ENCODE measurements around the gene C1QTNF8. TPM values are rescaled to one million over a fixed set of nuclear protein-coding genes. Genes with fewer than 3 reads are reported as not detected.

C1QTNF8 gene
- total and polyA plus RNA-seq, 2 donors (not counting 1 experiment from before 2014, with no cell fraction given): not detected

DNA sequence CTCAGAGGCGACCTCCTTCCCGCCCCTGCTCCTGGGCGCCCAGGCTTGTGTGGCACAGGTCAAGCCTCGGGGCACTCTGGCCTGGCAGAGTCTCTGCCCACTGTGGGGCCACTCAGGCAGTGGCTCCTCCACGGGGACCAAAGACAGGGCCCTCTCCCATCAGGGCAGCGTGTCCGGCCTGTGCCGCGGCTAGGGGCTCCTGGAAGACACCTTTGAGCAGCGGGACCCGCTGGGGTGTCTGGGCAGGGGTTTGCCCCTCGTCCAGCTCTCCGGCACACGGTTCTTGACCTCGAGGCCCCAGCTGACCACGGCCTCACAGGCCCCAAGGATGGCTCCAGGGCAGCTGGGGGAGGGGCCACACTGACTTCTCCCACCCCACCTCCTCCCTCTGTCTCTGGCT, 48.2 kb downstream of the C1QTNF8 start:
- no peak overlapping the region for H3K4me3 ChIP-seq (ENCODE audit: control extremely low read depth in 1 of 5, extremely low read depth in 1 of 5, insufficient read depth in 1 of 5, low read depth in 2 of 5, low read length in 4 of 5)
- DNase-seq: no peak

GRCh38 chr16:1047123-1047522, 48.9 kb downstream of the C1QTNF8 start:
- DNase-seq: no peak
- H3K9ac ChIP-seq (ENCODE audit: low read length): no peak overlapping the region
- no peak for ATAC-seq (ENCODE audit: low read depth)
- ChIA-PET POLR2A (no interaction called here), CTCF (no interaction called here)
- H3K4me2 ChIP-seq (replicated peaks; ENCODE audit: low read depth, low read length, poor library complexity, severe bottlenecking): no peak overlapping the region
- H3K4me1 ChIP-seq (ENCODE audit: control insufficient read depth in 2 of 2, insufficient read depth in 2 of 2, low read length in 2 of 2): no peaks in the 10 kb centered on the region
- H3K4me1 Mint-ChIP-seq: no peaks in the 10 kb centered on the region
- H3K36me3 ChIP-seq (replicated peaks in 1 of 2; ENCODE audit: control extremely low read depth in 1 of 2, control insufficient read depth in 1 of 2, extremely low read depth in 1 of 2, insufficient read depth in 2 of 2, low read length in 1 of 2): no peaks in the 10 kb centered on the region
- no peaks in the 10 kb centered on the region for H3K27me3 ChIP-seq (replicated peaks in 1 of 4; ENCODE audit: control extremely low read depth in 1 of 4, control insufficient read depth in 3 of 4, insufficient read depth in 4 of 4, low read length in 3 of 4)
- H3K27me3 Mint-ChIP-seq: peaks cover 3% of the 10 kb centered on the region
- no peak overlapping the region for H3K27ac Mint-ChIP-seq
- no peak overlapping the region for H3K4me3 Mint-ChIP-seq
- no peak overlapping the region for H3K27ac ChIP-seq (ENCODE audit: low read length in 2 of 2)
- H3K9me3 ChIP-seq (ENCODE audit: control extremely low read depth in 1 of 3, control insufficient read depth in 2 of 3, insufficient read depth in 1 of 3, low read length in 2 of 3): peaks cover 0 to 4% (median 0%) of the 10 kb centered on the region in 3 donors
- no peaks in the 10 kb centered on the region for H4K20me1 ChIP-seq (ENCODE audit: control insufficient read depth, insufficient read depth, low read length, poor library complexity, severe bottlenecking)
- 84% methylated on average over 8 of the region's 9 CpGs for WGBS (ENCODE audit: insufficient coverage)
- H3K9me3 Mint-ChIP-seq (ENCODE audit: insufficient read depth): no peaks in the 10 kb centered on the region
- H2AFZ ChIP-seq (ENCODE audit: insufficient read depth, low read depth, low read length, poor library complexity, severe bottlenecking): no peak overlapping the region
- H3K79me2 ChIP-seq (ENCODE audit: control insufficient read depth, insufficient read depth, low read length): no peaks in the 10 kb centered on the region
- intact Hi-C loops (cut with micrococcal nuclease): no loop called here
- TF ChIP-seq, protein P1, sequence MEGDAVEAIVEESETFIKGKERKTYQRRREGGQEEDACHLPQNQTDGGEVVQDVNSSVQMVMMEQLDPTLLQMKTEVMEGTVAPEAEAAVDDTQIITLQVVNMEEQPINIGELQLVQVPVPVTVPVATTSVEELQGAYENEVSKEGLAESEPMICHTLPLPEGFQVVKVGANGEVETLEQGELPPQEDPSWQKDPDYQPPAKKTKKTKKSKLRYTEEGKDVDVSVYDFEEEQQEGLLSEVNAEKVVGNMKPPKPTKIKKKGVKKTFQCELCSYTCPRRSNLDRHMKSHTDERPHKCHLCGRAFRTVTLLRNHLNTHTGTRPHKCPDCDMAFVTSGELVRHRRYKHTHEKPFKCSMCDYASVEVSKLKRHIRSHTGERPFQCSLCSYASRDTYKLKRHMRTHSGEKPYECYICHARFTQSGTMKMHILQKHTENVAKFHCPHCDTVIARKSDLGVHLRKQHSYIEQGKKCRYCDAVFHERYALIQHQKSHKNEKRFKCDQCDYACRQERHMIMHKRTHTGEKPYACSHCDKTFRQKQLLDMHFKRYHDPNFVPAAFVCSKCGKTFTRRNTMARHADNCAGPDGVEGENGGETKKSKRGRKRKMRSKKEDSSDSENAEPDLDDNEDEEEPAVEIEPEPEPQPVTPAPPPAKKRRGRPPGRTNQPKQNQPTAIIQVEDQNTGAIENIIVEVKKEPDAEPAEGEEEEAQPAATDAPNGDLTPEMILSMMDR (IDR thresholded peaks at IDR 0.05): no peak
- TF ChIP-seq EZH2 (IDR thresholded peaks at IDR 0.05; ENCODE audit: borderline replicate concordance, insufficient read depth, low read depth, low read length, poor library complexity, severe bottlenecking): no peak
- no peak overlapping the region for H3K4me3 ChIP-seq (ENCODE audit: control extremely low read depth in 1 of 5, extremely low read depth in 1 of 5, insufficient read depth in 1 of 5, low read depth in 2 of 5, low read length in 4 of 5)

More for the DNA sequence above, 48.2 kb downstream of the C1QTNF8 start:
- H3K27me3 ChIP-seq (replicated peaks in 1 of 4; ENCODE audit: control extremely low read depth in 1 of 4, control insufficient read depth in 3 of 4, insufficient read depth in 4 of 4, low read length in 3 of 4): no peaks in the 10 kb centered on the region
- no peak for ATAC-seq (ENCODE audit: low read depth)
- no peak overlapping the region for H3K4me2 ChIP-seq (replicated peaks; ENCODE audit: low read depth, low read length, poor library complexity, severe bottlenecking)
- intact Hi-C loops (cut with micrococcal nuclease): no loop called here
- no peaks in the 10 kb centered on the region for H3K79me2 ChIP-seq (ENCODE audit: control insufficient read depth, insufficient read depth, low read length)
- H3K9me3 ChIP-seq (ENCODE audit: control extremely low read depth in 1 of 3, control insufficient read depth in 2 of 3, insufficient read depth in 1 of 3, low read length in 2 of 3): peaks cover 0 to 3% (median 0%) of the 10 kb centered on the region in 3 donors
- no peak overlapping the region for H3K4me3 Mint-ChIP-seq
- no peak overlapping the region for H3K27ac Mint-ChIP-seq
- H3K36me3 ChIP-seq (replicated peaks in 1 of 2; ENCODE audit: control extremely low read depth in 1 of 2, control insufficient read depth in 1 of 2, extremely low read depth in 1 of 2, insufficient read depth in 2 of 2, low read length in 1 of 2): no peaks in the 10 kb centered on the region
- no peak overlapping the region for H3K27ac ChIP-seq (ENCODE audit: low read length in 2 of 2)
- no peak overlapping the region for H2AFZ ChIP-seq (ENCODE audit: insufficient read depth, low read depth, low read length, poor library complexity, severe bottlenecking)
- WGBS (ENCODE audit: insufficient coverage): 81% methylated on average over 16 of the region's 16 CpGs
- CTCF ChIA-PET: no interaction called here
- H3K9ac ChIP-seq (ENCODE audit: low read length): no peak overlapping the region
- no peak for TF ChIP-seq EZH2 (IDR thresholded peaks at IDR 0.05; ENCODE audit: borderline replicate concordance, insufficient read depth, low read depth, low read length, poor library complexity, severe bottlenecking)
- TF ChIP-seq, protein P1 (IDR thresholded peaks at IDR 0.05): no peak
- POLR2A ChIA-PET: no interaction called here
- H3K27me3 Mint-ChIP-seq: no peaks in the 10 kb centered on the region
- H4K20me1 ChIP-seq (ENCODE audit: control insufficient read depth, insufficient read depth, low read length, poor library complexity, severe bottlenecking): no peaks in the 10 kb centered on the region
- H3K4me1 ChIP-seq (ENCODE audit: control insufficient read depth in 2 of 2, insufficient read depth in 2 of 2, low read length in 2 of 2): no peaks in the 10 kb centered on the region
- no peaks in the 10 kb centered on the region for H3K4me1 Mint-ChIP-seq
- H3K9me3 Mint-ChIP-seq (ENCODE audit: insufficient read depth): no peaks in the 10 kb centered on the region

All from B cell (primary cell).